Erythroblast (primary cell): ENCODE measurements around the gene SIRPD.

Source experiments
- GATA1 ChIP-seq: IDR thresholded peaks from 2 replicates; pipeline ENCODE4 v1.6.1; 2011; ENCODE audit warnings: low read depth, mild to moderate bottlenecking, control low read depth, low read length, moderate library complexity
- POLR2A ChIP-seq: IDR thresholded peaks from 2 replicates; pipeline ENCODE4 v1.6.1; 2011; ENCODE audit warnings: mild to moderate bottlenecking, low read length

- TF ChIP-seq POLR2A (no peak), GATA1 (no peak)
These were observed 43.7 kb downstream of the SIRPD start for GRCh38 chr20:1513801-1514200.
